K562 (cell line): ENCODE data around the gene METTL21C. TPM values are rescaled to one million over a fixed set of nuclear protein-coding genes. Genes with fewer than 3 reads are reported as not detected.

Experiments
- ATAC-seq: fragments of 200-7000 bp; cut with Tn5 transposase; 3 replicates; pipeline ENCODE4 v1.9.1; 2020; ENCODE audit warnings: moderate library complexity
- BruUV-seq: library from RNA; stranded (reverse); fragments of 400-500 nt; replicated peaks from 2 replicates; lab custom pipeline; 2021; lab: Mats Ljungman, UMichigan
- CTCF ChIA-PET: fragments of 300-600 bp; formaldehyde crosslinking; extraction: SDS; loops from one replicate; lab custom pipeline; 2021; ENCODE audit warnings: low intra/inter-chr PET ratio; lab: Yijun Ruan, JAX
- POLR2A ChIA-PET: fragments of 300-600, 350-650 bp; sonication (Branson Sonifier 250); formaldehyde crosslinking; extraction: SDS; loops from one replicate; lab custom pipeline; 2021; ENCODE audit warnings: antibody characterized with exemption, inconsistent platforms; lab: Yijun Ruan, JAX
- DNase-seq, 4 experiments: peaks; one replicate each; pipeline versions ENCODE4 v3.0.0 to v3.0.0-alpha.2; 2011 to 2018; ENCODE audit warnings: low spot score in 3 of 4, mixed read lengths in 3 of 4; ENCODE audit errors: extremely low read depth in 1 of 4
- FAIRE-seq: peaks from 2 replicates; lab custom pipeline; 2011; peaks lifted over from hg19 to GRCh38; lab: Jason Lieb, UNC
- H2AFZ ChIP-seq: 2 replicates; pipeline ENCODE4 v1.6.0; 2011; ENCODE audit warnings: low read depth, low read length, control low read depth, inconsistent platforms
- H3K27ac ChIP-seq: fragments of 200-600 bp; 3 replicates; pipeline ENCODE4 v1.8.0; 2011; ENCODE audit warnings: low read depth, mild to moderate bottlenecking, control low read depth, inconsistent platforms, low read length, moderate library complexity, mixed read lengths; ENCODE audit errors: extremely low read depth
- H3K27me3 ChIP-seq, 2 experiments: fragments of 300-600 bp in 1 of 2; 2 replicates in 1 of 2; 3 replicates in 1 of 2; pipeline versions ENCODE4 v1.6.0 to v1.8.0; 2011; ENCODE audit warnings: inconsistent platforms in 2 of 2, low read length in 2 of 2, mild to moderate bottlenecking in 1 of 2, mixed read lengths in 1 of 2, moderate library complexity in 1 of 2; ENCODE audit not compliant: control insufficient read depth in 2 of 2, insufficient read depth in 2 of 2
- H3K36me3 ChIP-seq: fragments of 300-600 bp; 3 replicates; pipeline ENCODE4 v1.8.0; 2011; ENCODE audit warnings: mild to moderate bottlenecking, low read length, inconsistent platforms; ENCODE audit not compliant: control insufficient read depth, insufficient read depth
- H3K4me1 ChIP-seq, 2 experiments: fragments of 200-600 bp in 1 of 2; replicated peaks in 1 of 2; 2 replicates in 1 of 2; 3 replicates in 1 of 2; pipeline versions ENCODE4 v1.5.1 to v1.8.0; 2011; ENCODE audit warnings: inconsistent platforms in 2 of 2, low read length in 2 of 2, mild to moderate bottlenecking in 1 of 2, mixed read lengths in 1 of 2, moderate library complexity in 1 of 2; ENCODE audit not compliant: control insufficient read depth in 2 of 2, insufficient read depth in 2 of 2
- H3K4me2 ChIP-seq: 2 replicates; pipeline ENCODE4 v1.6.1; 2011; ENCODE audit warnings: low read length, control low read depth, inconsistent platforms, mixed read lengths; ENCODE audit not compliant: insufficient read depth
- H3K4me3 ChIP-seq: fragments of 200-600 bp; sonication (generic), shearing (Covaris generic); 2 replicates; pipeline ENCODE4 v1.5.1; 2016; ENCODE audit warnings: control low read depth, inconsistent platforms
- H3K79me2 ChIP-seq: fragments of 200-600 bp; 3 replicates; pipeline ENCODE4 v1.8.0; 2011; ENCODE audit warnings: low read length, inconsistent platforms; ENCODE audit not compliant: control insufficient read depth, insufficient read depth
- H3K9ac ChIP-seq, 2 experiments: 2 replicates each; pipeline versions ENCODE4 v1.6.0 to v1.6.1; 2011; ENCODE audit warnings: low read depth in 2 of 2, low read length in 2 of 2, control low read depth in 1 of 2, inconsistent platforms in 1 of 2, mild to moderate bottlenecking in 1 of 2, mixed read lengths in 1 of 2; ENCODE audit not compliant: insufficient read depth in 1 of 2
- H3K9me1 ChIP-seq: one replicate; pipeline ENCODE4 v1.6.0; 2011; ENCODE audit warnings: inconsistent platforms, mild to moderate bottlenecking, low read length, moderate library complexity; ENCODE audit not compliant: control insufficient read depth, insufficient read depth
- H3K9me3 ChIP-seq: replicated peaks from 2 replicates; pipeline ENCODE4 v1.5.1; 2011; ENCODE audit warnings: low read depth, low read length, inconsistent platforms; ENCODE audit not compliant: control insufficient read depth, insufficient read depth
- H4K20me1 ChIP-seq: replicated peaks from 2 replicates; pipeline ENCODE4 v1.6.1; 2011; ENCODE audit warnings: low read length, inconsistent platforms, mixed read lengths; ENCODE audit not compliant: control insufficient read depth, insufficient read depth
- ATF1 ChIP-seq, 2 experiments: fragments of 450-650 bp in 1 of 2; IDR thresholded peaks; 2 replicates each; pipeline ENCODE4 v1.6.1; 2016; ENCODE audit warnings: missing compliant biosample characterization in 1 of 2, missing genetic modification characterization in 1 of 2
- CGGBP1 ChIP-seq: fragments of 250-450 bp; sonication (Bioruptor Pico); IDR thresholded peaks from 2 replicates; pipeline ENCODE4 v1.9.0; 2021; ENCODE audit warnings: mild to moderate bottlenecking
- EP300 ChIP-seq: IDR thresholded peaks from 2 replicates; pipeline ENCODE4 v1.6.1; 2012; ENCODE audit warnings: low read length, improper control_type of control experiment
- FIP1L1 ChIP-seq: fragments of 200-400 bp; formaldehyde crosslinking; IDR thresholded peaks from 2 replicates; pipeline ENCODE4 v1.6.1; 2018; ENCODE audit warnings: mild to moderate bottlenecking, low read depth, low read length; ENCODE audit not compliant: poor library complexity, severe bottlenecking
- HDAC6 ChIP-seq: IDR thresholded peaks from 2 replicates; pipeline ENCODE4 v1.6.1; 2012; ENCODE audit warnings: low read depth, mild to moderate bottlenecking, control low read depth, inconsistent platforms, low read length, moderate library complexity
- KDM2B ChIP-seq: fragments of 250-450 bp; sonication (Bioruptor Pico); IDR thresholded peaks from 2 replicates; pipeline ENCODE4 v1.8.0; 2021; ENCODE audit warnings: mild to moderate bottlenecking, moderate library complexity
- RBM17 ChIP-seq: fragments of 200-400 bp; formaldehyde crosslinking; IDR thresholded peaks from 2 replicates; pipeline ENCODE4 v1.6.1; 2017; ENCODE audit warnings: low read depth, mild to moderate bottlenecking, low read length, borderline replicate concordance
- SIX5 ChIP-seq, 2 experiments: IDR thresholded peaks; 2 replicates each; pipeline ENCODE4 v1.6.1; 2011; ENCODE audit warnings: low read length in 2 of 2, borderline replicate concordance in 1 of 2, low read depth in 1 of 2, mild to moderate bottlenecking in 1 of 2, moderate library complexity in 1 of 2; ENCODE audit not compliant: insufficient read depth in 1 of 2
- ZNF3 ChIP-seq: fragments of 250-450 bp; sonication (Bioruptor Pico); IDR thresholded peaks from 2 replicates; pipeline ENCODE4 v1.5.0; 2021; ENCODE audit warnings: mild to moderate bottlenecking, moderate library complexity
- ZNF398 ChIP-seq: fragments of 250-450 bp; sonication (Bioruptor Pico); IDR thresholded peaks from 2 replicates; pipeline ENCODE4 v1.8.0; 2021; ENCODE audit warnings: moderate library complexity, mild to moderate bottlenecking, inconsistent platforms
- ZNF785 ChIP-seq: fragments of 250-450 bp; sonication (Bioruptor Pico); IDR thresholded peaks from 2 replicates; pipeline ENCODE4 v1.4.0; 2020; ENCODE audit warnings: mild to moderate bottlenecking
- WGBS: fragments of 100-300 bp; shearing (Covaris generic); methylation state at CpG from one replicate; pipeline ENCODE4 v1.1.6; 2016; ENCODE audit warnings: low coverage, mixed read lengths; ENCODE audit not compliant: insufficient coverage; ENCODE audit errors: missing lambda C conversion rate; 5-methylcytosine and 5-hydroxymethylcytosine counted together
- in situ Hi-C: fragments of 300-500 bp; cut with MboI; formaldehyde crosslinking; loops from 4 replicates; pipeline ENCODE4 v1.15.0; 2018; ENCODE audit warnings: inconsistent platforms, mixed read lengths
- intact Hi-C: fragments of 100-400 bp; cut with micrococcal nuclease; formaldehyde crosslinking; loops from 2 replicates; pipeline ENCODE4 v1.14.2; 2022
- polyA plus RNA-seq, 8 experiments: library from polyadenylated mRNA; depleted of rRNA in 4 of 8; stranded (reverse) in 5 of 8; unstranded in 3 of 8; fragments of >200 nt; fragmentation: Nextera tagmentation in 2 of 8; fragmentation: Illumina TruSeq in 1 of 8; extraction: Ambion mirVana in 2 of 8; extraction: Trizol in 1 of 8; gene quantifications; 2 replicates each; pipeline versions ENCODE4 v1.2.1 to v1.2.3, GENCODE V29; 2011 to 2014; ENCODE audit warnings: inconsistent platforms in 1 of 8, missing spikeins in 1 of 8
- total RNA-seq, 7 experiments: library from RNA; depleted of rRNA in 6 of 7; stranded (reverse); fragments of >200 nt in 6 of 7; fragmentation: Illumina TruSeq in 2 of 7; extraction: Trizol in 2 of 7; gene quantifications; 2 replicates each; pipeline versions ENCODE4 v1.2.1 to v1.2.3, GENCODE V29; 2011 to 2021; ENCODE audit warnings: low replicate concordance in 1 of 7

The METTL21C gene
- total and polyA plus RNA-seq, 9 of the 15 experiments (the other 6 are each of a cell fraction or from before 2014, with no cell fraction given): not detected

DNA sequence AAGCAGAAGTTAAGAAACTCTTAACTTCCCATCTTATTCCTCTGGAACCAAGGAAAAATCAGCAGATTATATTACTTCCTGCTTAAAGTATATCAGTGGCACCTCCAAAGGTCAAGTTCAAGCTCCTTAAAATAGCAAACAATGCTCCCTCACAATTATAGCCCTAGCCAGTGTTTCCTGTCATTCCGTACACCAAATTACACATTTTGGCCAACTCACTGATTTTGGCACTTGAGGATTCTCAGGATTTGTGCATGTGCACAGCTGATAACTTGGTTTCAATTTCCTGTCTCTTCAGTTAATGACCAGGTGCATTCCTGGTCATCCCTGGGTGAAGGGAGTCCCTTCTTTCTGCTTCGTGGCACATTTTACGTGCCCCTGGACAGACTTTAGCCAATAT lies 56.1 kb downstream of the METTL21C start:
- ATAC-seq: no peak
- no peak overlapping the region for H3K4me2 ChIP-seq
- H4K20me1 ChIP-seq: no peaks in the 10 kb centered on the region
- H3K9me1 ChIP-seq: no peaks in the 10 kb centered on the region
- no peaks in the 10 kb centered on the region for H3K27me3 ChIP-seq
- no TSS peak for BruUV-seq
- H3K79me2 ChIP-seq: no peaks in the 10 kb centered on the region
- H3K36me3 ChIP-seq: peaks cover 95% of the 10 kb centered on the region
- H3K9ac ChIP-seq: no peak overlapping the region
- in situ Hi-C loops: no loop called here
- H3K9me3 ChIP-seq: no peaks in the 10 kb centered on the region
- intact Hi-C loops: no loop called here
- 98% methylated on average over 3 of the region's 3 CpGs for WGBS
- H2AFZ ChIP-seq: no peak overlapping the region
- ChIA-PET POLR2A (no interaction called here), CTCF (no interaction called here)
- H3K4me3 ChIP-seq: no peak overlapping the region
- DNase-seq: no peak
- no peaks in the 10 kb centered on the region for H3K4me1 ChIP-seq
- FAIRE-seq: no peak
- H3K27ac ChIP-seq: no peak overlapping the region
- TF ChIP-seq KDM2B (CRISPR knock-in tag) (no peak), CGGBP1 (no peak), FIP1L1 (no peak), ZNF3 (CRISPR knock-in tag) (no peak), EP300 (no peak), SIX5 (IDR thresholded peaks at IDR 0.05; ENCODE audit: borderline replicate concordance in 1 of 2, insufficient read depth in 1 of 2, low read depth in 1 of 2, low read length in 2 of 2) (no peak), ZNF398 (CRISPR knock-in tag) (no peak), ZNF785 (no peak), HDAC6 (no peak), ATF1 (CRISPR knock-in tag; IDR thresholded peaks at IDR 0.05) (no peak), ATF1 (tag; IDR thresholded peaks at IDR 0.05) (no peak), RBM17 (no peak)
